ENCODE data around the gene ARHGAP44. TPM values are rescaled to one million over a fixed set of nuclear protein-coding genes. Genes with fewer than 3 reads are reported as not detected.

Gene ARHGAP44
- total RNA-seq, 2 experiments from 2014 or later: not detected

- Mint-ChIP-seq H3K27ac (no peak overlapping the region), H3K27me3 (no peaks in the 10 kb centered on the region), H3K36me3 (ENCODE audit: low read depth) (no peaks in the 10 kb centered on the region), H3K4me1 (ENCODE audit: low read depth) (no peaks in the 10 kb centered on the region), H3K4me3 (no peak overlapping the region), H3K9me3 (peaks cover 3% of the 10 kb centered on the region)
- Histone ChIP-seq H3K9me3 (ENCODE audit: control insufficient read depth in 1 of 2, insufficient read depth in 1 of 2, low read length in 2 of 2) (peaks cover 0 to 13% of the 10 kb centered on the region in 2 experiments), H3K4me1 (ENCODE audit: insufficient read depth, low read length) (no peaks in the 10 kb centered on the region), H3K36me3 (ENCODE audit: insufficient read depth, low read length) (no peaks in the 10 kb centered on the region), H3K4me3 (ENCODE audit: low read length) (no peak overlapping the region), H3K27ac (ENCODE audit: low read depth in 1 of 2, low read length in 2 of 2) (no peak overlapping the region), H3K27me3 (ENCODE audit: control insufficient read depth in 1 of 2, insufficient read depth in 2 of 2, low read length in 2 of 2) (no peaks in the 10 kb centered on the region)
- intact Hi-C loops (cut with DNase I, micrococcal nuclease): no loop called here
- DNase-seq: no peak
- POLR2A ChIA-PET: no interaction called here
- TF ChIP-seq CTCF (IDR thresholded peaks at IDR 0.05): no peak
- CTCF ChIA-PET: no interaction called here
- no peak for ATAC-seq (ENCODE audit: poor library complexity)
Observed at GRCh38 chr17:12958786-12959185, 169.5 kb downstream of the ARHGAP44 start.

- Histone ChIP-seq H3K9me3 (ENCODE audit: control insufficient read depth in 1 of 2, insufficient read depth in 1 of 2, low read length in 2 of 2) (peaks cover 0 to 7% of the 10 kb centered on the region in 2 experiments), H3K27ac (ENCODE audit: low read depth in 1 of 2, low read length in 2 of 2) (no peak overlapping the region), H3K4me3 (ENCODE audit: low read length) (no peak overlapping the region), H3K27me3 (ENCODE audit: control insufficient read depth in 1 of 2, insufficient read depth in 2 of 2, low read length in 2 of 2) (no peaks in the 10 kb centered on the region), H3K36me3 (ENCODE audit: insufficient read depth, low read length) (no peaks in the 10 kb centered on the region), H3K4me1 (ENCODE audit: insufficient read depth, low read length) (no peaks in the 10 kb centered on the region)
- intact Hi-C loops (cut with DNase I, micrococcal nuclease): no loop called here
- H3K4me1 Mint-ChIP-seq (ENCODE audit: low read depth): no peaks in the 10 kb centered on the region
- no peak overlapping the region for H3K4me3 Mint-ChIP-seq
- H3K27ac Mint-ChIP-seq: no peak overlapping the region
- no peaks in the 10 kb centered on the region for H3K27me3 Mint-ChIP-seq
- POLR2A ChIA-PET: no interaction called here
- CTCF ChIA-PET: no interaction called here
- no peak for TF ChIP-seq CTCF (IDR thresholded peaks at IDR 0.05)
- no peaks in the 10 kb centered on the region for H3K36me3 Mint-ChIP-seq (ENCODE audit: low read depth)
- ATAC-seq (ENCODE audit: poor library complexity): no peak
- DNase-seq: no peak
- H3K9me3 Mint-ChIP-seq: peaks cover 3% of the 10 kb centered on the region
Observed at GRCh38 chr17:12959441-12959840, 170.1 kb downstream of the ARHGAP44 start.

GRCh38 chr17:12961655-12962054 is 172.4 kb downstream of the ARHGAP44 start:
- no peaks in the 10 kb centered on the region for H3K27me3 Mint-ChIP-seq
- no peak for DNase-seq
- POLR2A ChIA-PET: no interaction called here
- H3K4me3 Mint-ChIP-seq: no peak overlapping the region
- ATAC-seq (ENCODE audit: poor library complexity): no peak
- intact Hi-C loops (cut with DNase I, micrococcal nuclease): no loop called here
- Histone ChIP-seq H3K36me3 (ENCODE audit: insufficient read depth, low read length) (no peaks in the 10 kb centered on the region), H3K27me3 (ENCODE audit: control insufficient read depth in 1 of 2, insufficient read depth in 2 of 2, low read length in 2 of 2) (no peaks in the 10 kb centered on the region), H3K4me1 (ENCODE audit: insufficient read depth, low read length) (no peaks in the 10 kb centered on the region), H3K9me3 (ENCODE audit: control insufficient read depth in 1 of 2, insufficient read depth in 1 of 2, low read length in 2 of 2) (peaks cover 0 to 4% of the 10 kb centered on the region in 2 experiments), H3K4me3 (ENCODE audit: low read length) (no peak overlapping the region), H3K27ac (ENCODE audit: low read depth in 1 of 2, low read length in 2 of 2) (no peak overlapping the region)
- H3K9me3 Mint-ChIP-seq: peaks cover 3% of the 10 kb centered on the region
- no peaks in the 10 kb centered on the region for H3K36me3 Mint-ChIP-seq (ENCODE audit: low read depth)
- no peaks in the 10 kb centered on the region for H3K4me1 Mint-ChIP-seq (ENCODE audit: low read depth)
- no peak overlapping the region for H3K27ac Mint-ChIP-seq
- no peak for TF ChIP-seq CTCF (IDR thresholded peaks at IDR 0.05)
- CTCF ChIA-PET: no interaction called here

Measured in CD4-positive, alpha-beta T cell (primary cell).